ENCODE results near the gene CXXC4. TPM values are rescaled to one million over a fixed set of nuclear protein-coding genes. Genes with fewer than 3 reads are reported as not detected.

CXXC4 gene
- total RNA-seq, result 18.9 and 20.3 TPM in 2 replicates
- long read RNA-seq, partial matches to known transcripts, result 1 of 12 reads
- long read RNA-seq, other reads (novel, unspliced or antisense), result 11 of 12 reads

DNA sequence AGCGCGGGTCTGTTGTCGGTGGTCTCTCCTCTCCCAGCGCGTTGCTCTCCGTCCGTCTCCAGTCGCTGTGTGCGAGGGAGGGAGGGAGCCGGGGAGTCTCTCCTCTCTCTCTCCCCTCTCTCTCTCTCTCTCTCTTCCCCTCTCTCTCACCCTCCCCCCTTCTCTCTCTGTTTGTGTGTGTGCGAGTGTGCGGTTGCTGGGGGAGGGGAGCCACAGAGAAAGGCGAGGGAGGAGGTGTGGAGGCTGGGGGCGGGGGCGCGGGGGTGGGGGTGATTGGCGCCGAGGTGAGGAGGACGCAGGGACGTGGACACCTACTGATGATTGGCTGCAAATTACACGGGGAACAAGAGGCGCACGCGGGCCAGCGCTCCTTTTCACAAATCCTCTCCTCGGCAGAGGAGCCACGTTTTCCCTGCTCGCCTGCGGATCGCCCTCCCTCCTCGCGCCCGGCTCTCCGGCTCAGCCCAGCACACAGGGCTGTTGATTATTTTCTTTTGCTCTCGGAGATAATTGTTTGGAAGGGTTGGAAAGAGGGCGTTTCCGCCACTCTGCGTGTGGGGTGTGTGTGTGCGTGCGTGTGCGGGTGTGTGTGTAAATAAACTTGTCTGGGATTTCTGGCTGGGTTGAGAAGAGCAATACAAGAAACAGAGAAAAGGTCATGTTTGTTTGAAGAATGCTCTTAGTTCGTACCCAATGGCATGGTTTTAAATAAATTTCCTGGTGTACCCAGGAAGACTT, at the start of gene CXXC4:
TSS of gene CXXC4 (minus strand) at position 73 of the 738 bp plus-strand sequence. CDS start 3,092 bp downstream, outside the sequence.
- Mint-ChIP-seq H3K4me1 (peaks cover 59% of the 10 kb centered on the region), H3K27me3 (ENCODE audit: low read depth) (no peaks in the 10 kb centered on the region), H3K9me3 (no peaks in the 10 kb centered on the region), H3K27ac (ENCODE audit: unreplicated experiment) (peak within 1 kb of the TSS; percentile 99), H3K36me3 (ENCODE audit: low read depth) (no peaks in the 10 kb centered on the region), H3K4me3 (peak within 1 kb of the TSS; percentile 97)
- TF ChIP-seq, protein P1, sequence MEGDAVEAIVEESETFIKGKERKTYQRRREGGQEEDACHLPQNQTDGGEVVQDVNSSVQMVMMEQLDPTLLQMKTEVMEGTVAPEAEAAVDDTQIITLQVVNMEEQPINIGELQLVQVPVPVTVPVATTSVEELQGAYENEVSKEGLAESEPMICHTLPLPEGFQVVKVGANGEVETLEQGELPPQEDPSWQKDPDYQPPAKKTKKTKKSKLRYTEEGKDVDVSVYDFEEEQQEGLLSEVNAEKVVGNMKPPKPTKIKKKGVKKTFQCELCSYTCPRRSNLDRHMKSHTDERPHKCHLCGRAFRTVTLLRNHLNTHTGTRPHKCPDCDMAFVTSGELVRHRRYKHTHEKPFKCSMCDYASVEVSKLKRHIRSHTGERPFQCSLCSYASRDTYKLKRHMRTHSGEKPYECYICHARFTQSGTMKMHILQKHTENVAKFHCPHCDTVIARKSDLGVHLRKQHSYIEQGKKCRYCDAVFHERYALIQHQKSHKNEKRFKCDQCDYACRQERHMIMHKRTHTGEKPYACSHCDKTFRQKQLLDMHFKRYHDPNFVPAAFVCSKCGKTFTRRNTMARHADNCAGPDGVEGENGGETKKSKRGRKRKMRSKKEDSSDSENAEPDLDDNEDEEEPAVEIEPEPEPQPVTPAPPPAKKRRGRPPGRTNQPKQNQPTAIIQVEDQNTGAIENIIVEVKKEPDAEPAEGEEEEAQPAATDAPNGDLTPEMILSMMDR (conservative IDR thresholded peaks at IDR 0.05), result no peak
- peak; percentile 74 for DNase-seq (ENCODE audit: low read depth, low spot score)

DNA sequence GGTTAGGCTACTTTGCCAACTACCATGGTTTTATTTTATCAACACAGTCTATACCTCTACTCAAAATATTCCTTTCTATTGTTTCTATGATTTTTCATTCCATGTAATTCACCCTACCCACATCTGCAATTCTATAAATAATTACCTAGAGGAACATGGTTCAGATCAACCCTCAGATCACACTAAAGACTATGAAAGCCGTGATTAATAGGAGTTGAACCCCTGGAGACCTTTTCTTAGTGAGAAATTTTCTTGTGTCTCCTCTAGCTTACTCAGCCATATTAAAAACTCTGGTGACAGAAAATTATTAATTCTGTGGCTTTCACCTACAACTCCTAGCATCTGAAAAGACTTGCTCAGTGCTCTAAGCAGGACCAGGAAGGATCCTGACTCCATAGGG, 38.5 kb upstream of the CXXC4 start:
- Mint-ChIP-seq H3K4me3 (no peak overlapping the region), H3K36me3 (ENCODE audit: low read depth) (no peaks in the 10 kb centered on the region), H3K9me3 (no peaks in the 10 kb centered on the region), H3K4me1 (peaks cover 10% of the 10 kb centered on the region), H3K27ac (ENCODE audit: unreplicated experiment) (no peak overlapping the region), H3K27me3 (ENCODE audit: low read depth) (no peaks in the 10 kb centered on the region)
- TF ChIP-seq, protein P1 (conservative IDR thresholded peaks at IDR 0.05), result no peak
- no peak for DNase-seq (ENCODE audit: low read depth, low spot score)

DNA sequence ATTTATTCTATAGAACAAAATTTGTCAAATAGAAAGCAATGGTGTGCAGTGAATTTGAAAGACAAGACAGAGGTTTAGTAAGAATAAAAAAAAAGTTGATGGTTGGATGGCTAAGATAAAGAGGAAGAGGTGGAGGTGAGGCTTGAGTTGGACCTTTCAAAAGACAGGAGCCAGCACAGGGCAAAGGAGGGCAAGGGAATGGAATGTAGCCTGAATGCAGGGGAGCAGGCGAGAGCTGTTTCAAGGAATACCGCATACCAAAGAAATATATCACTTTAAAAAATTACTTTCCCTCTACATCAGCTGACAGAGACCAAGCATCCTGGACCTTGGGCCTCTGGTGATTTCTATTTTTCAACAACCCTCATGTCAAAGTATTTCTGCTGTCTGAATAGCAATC, 38.0 kb upstream of the CXXC4 start:
- Mint-ChIP-seq H3K4me3 (no peak overlapping the region), H3K27me3 (ENCODE audit: low read depth) (no peaks in the 10 kb centered on the region), H3K36me3 (ENCODE audit: low read depth) (no peaks in the 10 kb centered on the region), H3K27ac (ENCODE audit: unreplicated experiment) (no peak overlapping the region), H3K4me1 (peaks cover 10% of the 10 kb centered on the region), H3K9me3 (no peaks in the 10 kb centered on the region)
- DNase-seq (ENCODE audit: low read depth, low spot score), result no peak
- TF ChIP-seq, protein P1 (conservative IDR thresholded peaks at IDR 0.05), result no peak

DNA sequence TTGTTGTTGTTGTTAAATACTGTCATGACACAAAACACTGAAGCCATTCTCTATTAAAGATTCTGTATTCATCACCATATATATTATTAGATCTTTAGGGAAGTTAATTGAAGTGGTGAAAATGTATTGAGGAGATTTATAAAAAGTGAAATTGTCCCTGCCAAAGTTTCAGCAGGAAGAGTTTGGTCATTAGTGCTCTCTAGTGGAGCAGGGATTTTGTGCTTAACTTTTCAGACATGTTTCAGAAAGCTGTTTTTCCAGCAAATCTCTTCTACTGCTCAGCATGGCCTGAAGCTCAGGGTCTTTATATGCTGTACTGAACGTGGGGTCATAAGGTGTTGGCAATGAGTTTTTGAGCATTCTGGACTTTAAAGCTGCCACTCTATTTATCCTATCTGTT, 36.7 kb upstream of the CXXC4 start:
- no peak overlapping the region for H3K27ac Mint-ChIP-seq (ENCODE audit: unreplicated experiment)
- no peaks in the 10 kb centered on the region for H3K27me3 Mint-ChIP-seq (ENCODE audit: low read depth)
- no peaks in the 10 kb centered on the region for H3K36me3 Mint-ChIP-seq (ENCODE audit: low read depth)
- peaks cover 10% of the 10 kb centered on the region for H3K4me1 Mint-ChIP-seq
- no peak for DNase-seq (ENCODE audit: low read depth, low spot score)
- no peaks in the 10 kb centered on the region for H3K9me3 Mint-ChIP-seq
- H3K4me3 Mint-ChIP-seq, result no peak overlapping the region
- TF ChIP-seq, protein P1 (conservative IDR thresholded peaks at IDR 0.05), result no peak

DNA sequence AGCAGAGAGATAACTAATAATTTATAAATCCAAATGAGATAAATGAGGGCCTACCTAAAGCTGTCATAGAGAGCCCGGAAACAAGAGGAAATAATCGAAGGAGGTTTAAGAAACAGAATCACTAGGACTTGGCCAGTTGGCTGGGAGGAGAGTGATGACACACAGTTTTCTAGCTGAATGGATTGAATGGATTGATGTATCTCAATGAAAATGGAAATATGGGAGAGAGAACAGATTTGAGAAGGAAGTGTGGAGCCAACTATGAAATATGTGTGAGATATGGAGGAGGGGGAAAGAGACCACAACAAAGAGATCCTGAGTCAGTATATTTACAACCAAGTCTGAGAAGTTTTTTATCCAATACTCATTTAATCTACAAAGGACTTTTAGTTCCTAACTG, 35.7 kb upstream of the CXXC4 start:
- Mint-ChIP-seq H3K9me3 (no peaks in the 10 kb centered on the region), H3K4me3 (no peak overlapping the region), H3K27me3 (ENCODE audit: low read depth) (no peaks in the 10 kb centered on the region), H3K4me1 (peaks cover 10% of the 10 kb centered on the region), H3K36me3 (ENCODE audit: low read depth) (no peaks in the 10 kb centered on the region), H3K27ac (ENCODE audit: unreplicated experiment) (no peak overlapping the region)
- TF ChIP-seq, protein P1 (conservative IDR thresholded peaks at IDR 0.05), result no peak
- DNase-seq (ENCODE audit: low read depth, low spot score), result no peak

Measured in neural crest cell (in vitro differentiated cells).